IPS-15b (cell line): ENCODE measurements around the gene RTN4IP1.

Source experiments
- H3K27me3 ChIP-seq: one replicate; pipeline ENCODE4 v1.6.1; 2013; ENCODE audit warnings: low read length; ENCODE audit not compliant: control insufficient read depth, insufficient read depth
- H3K36me3 ChIP-seq: one replicate; pipeline ENCODE4 v1.6.1; 2013; ENCODE audit warnings: low read length; ENCODE audit not compliant: control insufficient read depth, insufficient read depth
- H3K4me1 ChIP-seq: one replicate; pipeline ENCODE4 v1.6.1; 2013; ENCODE audit warnings: mild to moderate bottlenecking, low read length; ENCODE audit not compliant: control insufficient read depth, insufficient read depth
- H3K4me3 ChIP-seq: one replicate; pipeline ENCODE4 v1.5.1; 2013; ENCODE audit warnings: low read depth, low read length
- H3K9ac ChIP-seq: one replicate; pipeline ENCODE4 v1.6.1; 2013; ENCODE audit warnings: low read depth, mild to moderate bottlenecking, low read length
- H3K9me3 ChIP-seq: one replicate; pipeline ENCODE4 v1.6.1; 2013; ENCODE audit warnings: mild to moderate bottlenecking, low read length; ENCODE audit not compliant: control insufficient read depth, insufficient read depth

RTN4IP1 gene

GRCh38 chr6:106623039-106623438 is 6.3 kb downstream of the RTN4IP1 start:
- peaks cover 3% of the 10 kb centered on the region for H3K9me3 ChIP-seq
- peaks cover 7% of the 10 kb centered on the region for H3K36me3 ChIP-seq
- H3K9ac ChIP-seq = no peak overlapping the region
- peaks cover 15% of the 10 kb centered on the region for H3K4me1 ChIP-seq
- H3K27me3 ChIP-seq = no peaks in the 10 kb centered on the region
- H3K4me3 ChIP-seq = no peak overlapping the region

- no peaks in the 10 kb centered on the region for H3K27me3 ChIP-seq
- peaks cover 3% of the 10 kb centered on the region for H3K9me3 ChIP-seq
- no peak overlapping the region for H3K9ac ChIP-seq
- H3K36me3 ChIP-seq = peaks cover 7% of the 10 kb centered on the region
- peaks cover 15% of the 10 kb centered on the region for H3K4me1 ChIP-seq
- H3K4me3 ChIP-seq = no peak overlapping the region
These were observed 6.9 kb downstream of the RTN4IP1 start for GRCh38 chr6:106622412-106622811.

- Histone ChIP-seq H3K9ac (no peak overlapping the region), H3K4me1 (peaks cover 7% of the 10 kb centered on the region), H3K36me3 (peaks cover 7% of the 10 kb centered on the region), H3K27me3 (no peaks in the 10 kb centered on the region), H3K4me3 (no peak overlapping the region), H3K9me3 (peaks cover 3% of the 10 kb centered on the region)
These were observed 8.2 kb downstream of the RTN4IP1 start for GRCh38 chr6:106620931-106621672.

GRCh38 chr6:106619223-106619622 is 10.1 kb downstream of the RTN4IP1 start:
- Histone ChIP-seq H3K9me3 (peaks cover 3% of the 10 kb centered on the region), H3K4me3 (no peak overlapping the region), H3K36me3 (peaks cover 7% of the 10 kb centered on the region), H3K27me3 (no peaks in the 10 kb centered on the region), H3K9ac (no peak overlapping the region), H3K4me1 (peaks cover 4% of the 10 kb centered on the region)

GRCh38 chr6:106618324-106618723 is 11.0 kb downstream of the RTN4IP1 start:
- Histone ChIP-seq H3K36me3 (peaks cover 7% of the 10 kb centered on the region), H3K9me3 (peaks cover 3% of the 10 kb centered on the region), H3K4me1 (peaks cover 11% of the 10 kb centered on the region), H3K4me3 (no peak overlapping the region), H3K27me3 (no peaks in the 10 kb centered on the region), H3K9ac (no peak overlapping the region)

GRCh38 chr6:106617857-106618256 is 11.4 kb downstream of the RTN4IP1 start:
- Histone ChIP-seq H3K4me1 (peaks cover 16% of the 10 kb centered on the region), H3K27me3 (no peaks in the 10 kb centered on the region), H3K4me3 (no peak overlapping the region), H3K36me3 (peaks cover 4% of the 10 kb centered on the region), H3K9ac (no peak overlapping the region), H3K9me3 (no peaks in the 10 kb centered on the region)

- H3K4me3 ChIP-seq = no peak overlapping the region
- peaks cover under 1% of the 10 kb centered on the region for H3K36me3 ChIP-seq
- H3K9me3 ChIP-seq = no peaks in the 10 kb centered on the region
- no peak overlapping the region for H3K9ac ChIP-seq
- H3K27me3 ChIP-seq = no peaks in the 10 kb centered on the region
- peaks cover 16% of the 10 kb centered on the region for H3K4me1 ChIP-seq
These were observed 12.0 kb downstream of the RTN4IP1 start for GRCh38 chr6:106617302-106617701.

GRCh38 chr6:106614592-106615257 is 14.6 kb downstream of the RTN4IP1 start:
- Histone ChIP-seq H3K4me3 (no peak overlapping the region), H3K4me1 (peaks cover 16% of the 10 kb centered on the region), H3K36me3 (no peaks in the 10 kb centered on the region), H3K9ac (no peak overlapping the region), H3K9me3 (no peaks in the 10 kb centered on the region), H3K27me3 (no peaks in the 10 kb centered on the region)

GRCh38 chr6:106614166-106614565 is 15.1 kb downstream of the RTN4IP1 start:
- H3K4me3 ChIP-seq = no peak overlapping the region
- no peaks in the 10 kb centered on the region for H3K9me3 ChIP-seq
- no peaks in the 10 kb centered on the region for H3K36me3 ChIP-seq
- H3K9ac ChIP-seq = no peak overlapping the region
- no peaks in the 10 kb centered on the region for H3K27me3 ChIP-seq
- H3K4me1 ChIP-seq = peaks cover 19% of the 10 kb centered on the region

GRCh38 chr6:106613590-106613989 is 15.7 kb downstream of the RTN4IP1 start:
- H3K4me3 ChIP-seq = peak overlapping the region; percentile 9
- no peaks in the 10 kb centered on the region for H3K36me3 ChIP-seq

GRCh38 chr6:106612671-106613416 is 16.5 kb downstream of the RTN4IP1 start:
- no peaks in the 10 kb centered on the region for H3K27me3 ChIP-seq
- no peaks in the 10 kb centered on the region for H3K36me3 ChIP-seq
- H3K9ac ChIP-seq = no peak overlapping the region
- no peak overlapping the region for H3K4me3 ChIP-seq
- peaks cover 19% of the 10 kb centered on the region for H3K4me1 ChIP-seq
- H3K9me3 ChIP-seq = no peaks in the 10 kb centered on the region

More at GRCh38 chr6:106613590-106613989, 15.7 kb downstream of the RTN4IP1 start:
- Histone ChIP-seq H3K27me3 (no peaks in the 10 kb centered on the region), H3K9me3 (no peaks in the 10 kb centered on the region), H3K4me1 (peaks cover 19% of the 10 kb centered on the region), H3K9ac (no peak overlapping the region)
